Measurements from ENCODE around the gene SARDH.

The SARDH gene

DNA sequence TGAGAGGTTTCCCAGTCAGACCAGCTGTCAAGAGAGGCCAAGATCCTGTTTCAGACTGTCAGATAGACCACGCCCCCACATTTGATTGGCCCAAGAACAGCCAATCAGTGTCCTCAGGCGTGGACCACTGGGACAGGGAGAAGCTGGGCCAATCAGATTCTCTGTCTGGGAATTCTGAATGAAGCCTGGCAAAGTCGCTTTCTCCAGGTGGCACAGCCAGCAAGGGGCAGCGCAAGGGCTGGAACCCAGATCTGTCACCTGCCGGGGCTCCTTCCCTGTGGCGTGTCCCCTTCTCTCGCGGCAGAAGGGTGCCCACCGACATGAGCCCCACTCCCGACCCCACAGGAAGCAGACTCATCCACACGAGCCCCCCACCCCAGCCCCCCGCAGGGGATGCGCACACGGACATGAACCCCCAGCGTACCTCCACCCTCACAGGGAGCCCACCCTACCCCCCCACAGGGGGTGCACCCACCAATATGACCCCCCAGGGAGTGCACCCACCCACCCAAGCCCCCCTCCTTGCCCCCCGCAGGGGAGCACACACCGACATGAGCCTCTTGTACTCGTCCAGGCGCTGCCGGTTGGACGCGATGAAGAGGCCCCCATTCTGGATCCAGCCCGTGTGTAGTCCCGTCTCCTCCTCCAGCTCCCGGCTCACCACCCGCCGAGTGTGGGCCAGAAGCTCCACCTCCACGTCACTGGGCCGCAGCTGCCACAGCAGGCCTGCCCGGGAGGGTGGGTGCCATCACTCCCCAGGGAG, 6.1 kb downstream of the SARDH start:
- TF ChIP-seq, protein P1, sequence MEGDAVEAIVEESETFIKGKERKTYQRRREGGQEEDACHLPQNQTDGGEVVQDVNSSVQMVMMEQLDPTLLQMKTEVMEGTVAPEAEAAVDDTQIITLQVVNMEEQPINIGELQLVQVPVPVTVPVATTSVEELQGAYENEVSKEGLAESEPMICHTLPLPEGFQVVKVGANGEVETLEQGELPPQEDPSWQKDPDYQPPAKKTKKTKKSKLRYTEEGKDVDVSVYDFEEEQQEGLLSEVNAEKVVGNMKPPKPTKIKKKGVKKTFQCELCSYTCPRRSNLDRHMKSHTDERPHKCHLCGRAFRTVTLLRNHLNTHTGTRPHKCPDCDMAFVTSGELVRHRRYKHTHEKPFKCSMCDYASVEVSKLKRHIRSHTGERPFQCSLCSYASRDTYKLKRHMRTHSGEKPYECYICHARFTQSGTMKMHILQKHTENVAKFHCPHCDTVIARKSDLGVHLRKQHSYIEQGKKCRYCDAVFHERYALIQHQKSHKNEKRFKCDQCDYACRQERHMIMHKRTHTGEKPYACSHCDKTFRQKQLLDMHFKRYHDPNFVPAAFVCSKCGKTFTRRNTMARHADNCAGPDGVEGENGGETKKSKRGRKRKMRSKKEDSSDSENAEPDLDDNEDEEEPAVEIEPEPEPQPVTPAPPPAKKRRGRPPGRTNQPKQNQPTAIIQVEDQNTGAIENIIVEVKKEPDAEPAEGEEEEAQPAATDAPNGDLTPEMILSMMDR (IDR thresholded peaks at IDR 0.05; ENCODE audit: low read depth, low read length, missing control alignments), result no peak
- DNase-seq (ENCODE audit: extremely low read depth, low read depth), result peak; percentile 24
- no peak overlapping the region for H3K4me3 ChIP-seq (replicated peaks; ENCODE audit: low read depth, low read length)

- TF ChIP-seq, protein P1 (IDR thresholded peaks at IDR 0.05; ENCODE audit: low read depth, low read length, missing control alignments), result no peak
- no peak overlapping the region for H3K4me3 ChIP-seq (replicated peaks; ENCODE audit: low read depth, low read length)
- no peak for DNase-seq (ENCODE audit: extremely low read depth, low read depth)
These were observed 7.0 kb downstream of the SARDH start for GRCh38 chr9:133730994-133731715.

DNA sequence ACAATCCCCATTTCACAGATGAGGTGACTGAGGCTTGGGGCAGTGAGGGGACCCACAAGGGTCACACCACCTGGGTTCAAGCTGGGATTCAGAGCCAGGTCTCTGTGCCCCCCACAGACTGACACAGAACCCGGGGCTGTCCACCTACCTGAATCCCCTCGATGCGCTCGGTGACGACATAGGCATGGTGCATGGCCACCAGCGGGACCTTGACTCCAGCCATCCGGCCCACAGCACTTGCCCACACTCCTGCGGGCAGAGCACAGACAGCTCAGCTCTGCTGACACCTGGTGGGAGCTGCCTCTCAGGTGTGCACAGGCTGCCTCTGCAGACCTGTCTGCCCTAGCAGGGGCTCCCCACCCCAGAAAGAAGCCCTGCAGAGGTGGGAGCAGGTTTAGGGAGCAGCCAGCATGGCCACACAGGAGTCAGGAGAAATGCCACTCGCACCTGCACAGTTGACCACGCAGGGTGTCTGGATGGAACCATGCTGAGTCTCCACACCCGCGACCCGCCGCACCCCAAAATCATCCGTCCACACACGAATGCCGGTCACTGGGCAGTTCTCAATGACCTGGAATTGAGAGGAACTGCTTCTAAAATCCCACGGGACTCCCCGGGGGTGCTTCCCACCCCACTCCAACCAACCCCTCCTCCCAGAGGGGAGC, 8.4 kb downstream of the SARDH start:
- DNase-seq (ENCODE audit: extremely low read depth, low read depth), result no peak
- TF ChIP-seq, protein P1 (IDR thresholded peaks at IDR 0.05; ENCODE audit: low read depth, low read length, missing control alignments), result no peak

DNA sequence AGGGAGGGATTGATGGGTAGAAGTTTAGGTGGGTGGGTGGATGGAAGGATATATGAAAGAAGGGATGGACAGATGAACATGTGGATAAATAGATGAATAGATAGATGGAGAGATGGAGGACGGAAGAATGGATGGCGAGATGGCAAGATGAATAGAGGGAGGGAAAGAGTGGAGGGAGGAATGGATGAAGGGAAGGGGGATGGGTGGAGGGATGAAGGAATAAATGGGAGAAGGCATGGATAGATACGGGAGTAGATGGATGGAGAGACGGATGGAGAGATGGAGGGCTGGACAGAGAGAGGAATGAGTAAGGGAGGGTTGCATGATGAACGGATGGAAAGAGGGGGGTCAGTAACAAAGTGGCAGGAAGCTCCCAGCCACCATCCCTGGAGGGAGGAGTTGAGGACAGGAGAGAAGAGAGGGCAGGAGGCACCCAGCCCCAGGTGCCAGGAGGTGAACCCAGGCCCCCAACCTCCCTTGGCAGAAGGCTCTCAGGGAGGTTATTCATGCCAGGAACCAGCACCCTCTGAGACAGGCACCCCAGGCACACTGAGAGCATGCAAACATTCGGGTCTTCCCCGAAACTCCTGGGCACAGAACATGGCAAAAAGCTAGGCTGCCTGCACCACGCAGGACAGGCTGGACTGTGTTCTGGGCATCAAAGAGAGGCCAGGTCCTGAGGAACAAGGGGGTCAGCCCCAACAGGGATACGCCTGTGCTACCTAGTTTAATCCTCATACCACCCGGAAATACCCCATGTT, 9.1 kb downstream of the SARDH start:
- no peak for DNase-seq (ENCODE audit: extremely low read depth, low read depth)

More for the DNA sequence above, 8.4 kb downstream of the SARDH start:
- no peak overlapping the region for H3K4me3 ChIP-seq (replicated peaks; ENCODE audit: low read depth, low read length)

DNA sequence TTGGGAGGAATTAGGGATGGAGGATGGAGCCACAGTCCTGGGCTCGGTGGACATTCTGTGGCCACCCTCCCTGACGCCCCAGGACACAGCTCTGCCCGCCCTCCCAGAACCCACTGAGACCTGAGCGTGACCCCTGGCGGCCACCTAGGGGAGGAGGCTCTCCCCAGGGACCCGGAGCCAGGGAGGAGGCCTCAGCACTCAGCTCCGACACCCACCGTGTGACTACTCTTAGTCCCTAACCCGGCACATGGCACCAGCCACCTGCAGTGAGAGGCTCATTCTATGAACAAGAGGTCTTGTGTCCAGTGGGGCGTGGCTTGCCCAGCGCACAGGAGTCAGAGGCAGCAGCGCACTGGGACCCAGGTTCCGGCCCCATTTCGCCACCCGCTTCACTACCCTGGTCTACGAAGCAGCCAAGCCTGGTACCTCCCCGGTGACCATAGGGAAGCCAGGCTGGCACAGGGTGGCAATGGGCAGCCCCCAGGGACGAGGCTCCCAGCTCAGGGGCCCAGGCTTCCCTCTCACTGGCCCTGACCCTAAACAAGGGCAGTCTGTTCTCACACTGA, 10.2 kb downstream of the SARDH start:
- no peak for DNase-seq (ENCODE audit: extremely low read depth, low read depth)
- no peak overlapping the region for H3K4me3 ChIP-seq (replicated peaks; ENCODE audit: low read depth, low read length)
- TF ChIP-seq, protein P1 (IDR thresholded peaks at IDR 0.05; ENCODE audit: low read depth, low read length, missing control alignments), result no peak

More for the DNA sequence above, 9.1 kb downstream of the SARDH start:
- H3K4me3 ChIP-seq (replicated peaks; ENCODE audit: low read depth, low read length), result no peak overlapping the region
- TF ChIP-seq, protein P1 (IDR thresholded peaks at IDR 0.05; ENCODE audit: low read depth, low read length, missing control alignments), result no peak

DNA sequence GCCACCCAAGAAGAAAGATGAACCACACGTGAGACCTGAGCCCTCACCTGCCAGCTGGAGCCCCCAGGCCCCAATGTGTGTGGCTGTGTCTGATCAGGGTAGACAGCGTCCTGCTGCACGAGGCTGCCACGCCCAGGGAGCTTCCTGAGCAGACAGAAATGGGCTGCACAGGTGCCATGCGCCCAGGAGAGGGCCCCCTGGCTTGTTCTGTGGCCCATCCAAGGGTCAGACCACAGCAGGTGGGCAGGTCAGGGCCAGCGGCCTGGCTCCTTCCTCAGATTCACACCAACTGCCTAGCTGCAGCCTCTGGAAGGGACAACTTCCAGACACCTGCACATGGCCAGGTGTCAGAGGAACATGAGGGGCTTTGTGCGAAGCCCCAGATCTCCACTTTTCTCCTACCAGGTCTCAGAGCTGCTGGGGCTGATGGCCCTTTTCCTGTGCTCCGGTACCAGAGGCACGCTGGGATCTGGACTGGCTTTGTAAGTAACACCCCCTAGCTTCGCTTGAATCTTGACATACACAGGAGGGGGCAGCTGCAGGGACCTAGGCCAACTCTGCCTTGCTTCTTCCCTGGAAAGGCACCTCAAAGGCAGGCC, 10.8 kb downstream of the SARDH start:
- DNase-seq (ENCODE audit: extremely low read depth, low read depth), result no peak

More for the DNA sequence above, 10.8 kb downstream of the SARDH start:
- TF ChIP-seq, protein P1 (IDR thresholded peaks at IDR 0.05; ENCODE audit: low read depth, low read length, missing control alignments), result no peak
- no peak overlapping the region for H3K4me3 ChIP-seq (replicated peaks; ENCODE audit: low read depth, low read length)

Data from HFF-Myc (cell line).